ENCODE results near the gene FNIP1.

- TF ChIP-seq POLR2A (IDR thresholded peaks at IDR 0.05) (no peak), POLR2AphosphoS5 (IDR thresholded peaks at IDR 0.05) (no peak), CTCF (IDR thresholded peaks at IDR 0.05) (no peak)
These were observed 166.4 kb downstream of the FNIP1 start for GRCh38 chr5:131630208-131630962.
